ENCODE results near the gene HOXA4.

GRCh38 chr7:27132978-27133377 lies 2.4 kb upstream of the HOXA4 start:
- TF ChIP-seq MAX (IDR thresholded peaks at IDR 0.05): no peak
- no peak for TF ChIP-seq REST (IDR thresholded peaks at IDR 0.05; ENCODE audit: low read depth)
- TF ChIP-seq EGR1 (IDR thresholded peaks at IDR 0.05; ENCODE audit: low read depth): no peak
- TF ChIP-seq CTCF (IDR thresholded peaks at IDR 0.05 in 2 of 3, conservative IDR thresholded peaks at IDR 0.05 in 1 of 3; ENCODE audit: borderline replicate concordance in 1 of 3, insufficient read depth in 1 of 3, low read depth in 2 of 3, low read length in 2 of 3): no peak
- no peak for TF ChIP-seq JUND (IDR thresholded peaks at IDR 0.05)
- TF ChIP-seq POLR2A (IDR thresholded peaks at IDR 0.05; ENCODE audit: borderline replicate concordance, extremely low read depth, insufficient read depth, insufficient read length): no peak
- TF ChIP-seq RAD21 (IDR thresholded peaks at IDR 0.05; ENCODE audit: low read depth): no peak
- TF ChIP-seq EZH2phosphoT487 (IDR thresholded peaks at IDR 0.05; ENCODE audit: borderline replicate concordance): no peak
- TF ChIP-seq ZNF274 (IDR thresholded peaks at IDR 0.05; ENCODE audit: low read depth, low read length): no peak
- TF ChIP-seq ZBTB33 (IDR thresholded peaks at IDR 0.05; ENCODE audit: extremely low read depth, insufficient replicate concordance, low read length): no peak
- TF ChIP-seq ELF1 (IDR thresholded peaks at IDR 0.05; ENCODE audit: borderline replicate concordance, low read depth): no peak
- TF ChIP-seq ATF3 (IDR thresholded peaks at IDR 0.05): no peak
- TF ChIP-seq POLR2AphosphoS5 (IDR thresholded peaks at IDR 0.05; ENCODE audit: low read depth, low read length): no peak
